Neural cell (in vitro differentiated cells): ENCODE data around the gene ELOVL7. TPM values are rescaled to one million over a fixed set of nuclear protein-coding genes. Genes with fewer than 3 reads are reported as not detected.

ENCODE experiments used
- H2AFZ ChIP-seq: fragments of 200-600, 300-800 bp; sonication (generic), shearing (Covaris generic); 2 replicates; pipeline ENCODE4 v1.6.0; 2014; ENCODE audit warnings: low read depth, mild to moderate bottlenecking, antibody characterized with exemption, low read length, moderate library complexity
- H3F3A ChIP-seq: fragments of 200-600 bp; shearing (Covaris generic); 2 replicates; pipeline ENCODE4 v1.6.1; 2016; ENCODE audit warnings: mild to moderate bottlenecking, moderate library complexity, mixed read lengths, antibody characterized with exemption, low read length; ENCODE audit not compliant: insufficient read depth, poor library complexity, severe bottlenecking
- H3K27ac ChIP-seq: fragments of 200-600, 300-800 bp; sonication (generic), shearing (Covaris generic); 2 replicates; pipeline ENCODE4 v1.5.1; 2014; ENCODE audit warnings: mild to moderate bottlenecking, low read length, moderate library complexity
- H3K27me3 ChIP-seq: fragments of 300-800, 200-600 bp; sonication (generic), shearing (Covaris generic); 2 replicates; pipeline ENCODE4 v1.6.0; 2014; ENCODE audit warnings: mild to moderate bottlenecking, low read depth, low read length, moderate library complexity; ENCODE audit not compliant: insufficient read depth
- H3K36me3 ChIP-seq: fragments of 300-800, 200-600 bp; sonication (generic), shearing (Covaris generic); 2 replicates; pipeline ENCODE4 v1.5.1; 2014; ENCODE audit warnings: mild to moderate bottlenecking, antibody characterized with exemption, low read length, moderate library complexity; ENCODE audit not compliant: insufficient read depth
- H3K4me2 ChIP-seq: fragments of 300-800, 200-600 bp; sonication (generic), shearing (Covaris generic); 2 replicates; pipeline ENCODE4 v1.6.0; 2014; ENCODE audit warnings: mild to moderate bottlenecking, low read length
- H3K4me3 ChIP-seq: fragments of 300-800, 200-600 bp; sonication (generic), shearing (Covaris generic); 2 replicates; pipeline ENCODE4 v1.5.1; 2014; ENCODE audit warnings: mild to moderate bottlenecking, low read length, moderate library complexity
- H3K79me2 ChIP-seq: fragments of 200-600 bp; shearing (Covaris generic); replicated peaks from 2 replicates; pipeline ENCODE4 v1.6.0; 2014; ENCODE audit warnings: mild to moderate bottlenecking, low read length, moderate library complexity; ENCODE audit not compliant: insufficient read depth
- H3K9ac ChIP-seq: fragments of 300-800, 200-600 bp; sonication (generic), shearing (Covaris generic); 2 replicates; pipeline ENCODE4 v1.6.1; 2016; ENCODE audit warnings: mild to moderate bottlenecking, low read length, mixed read lengths
- H3K9me2 ChIP-seq: fragments of 200-600 bp; shearing (Covaris generic); 2 replicates; pipeline ENCODE4 v1.6.1; 2016; ENCODE audit warnings: mild to moderate bottlenecking, low read length, mixed read lengths; ENCODE audit not compliant: insufficient read depth
- H3K9me3 ChIP-seq: fragments of 200-600, 300-800 bp; sonication (generic), shearing (Covaris generic); 2 replicates; pipeline ENCODE4 v1.6.1; 2016; ENCODE audit warnings: mild to moderate bottlenecking, mixed run types, low read length, moderate library complexity, mixed read lengths
- H4K20me1 ChIP-seq: fragments of 200-600 bp; shearing (Covaris generic); 2 replicates; pipeline ENCODE4 v1.6.1; 2016; ENCODE audit warnings: mild to moderate bottlenecking, mixed run types; ENCODE audit not compliant: insufficient read depth
- CTCF ChIP-seq: fragments of 450-650 bp; IDR thresholded peaks from 2 replicates; pipeline ENCODE4 v1.5.1; 2014; ENCODE audit warnings: antibody characterized with exemption, mild to moderate bottlenecking, moderate library complexity; ENCODE audit not compliant: poor library complexity, severe bottlenecking
- EP300 ChIP-seq: fragments of 450-650 bp; conservative IDR thresholded peaks from 2 replicates; pipeline ENCODE4 v1.6.1; 2014; ENCODE audit warnings: antibody characterized with exemption, mild to moderate bottlenecking, moderate library complexity; ENCODE audit not compliant: poor library complexity, severe bottlenecking
- EZH2 ChIP-seq: fragments of 200-600, 300-800 bp; shearing (Covaris generic), sonication (generic); IDR thresholded peaks from 2 replicates; pipeline ENCODE4 v1.6.1; 2014; ENCODE audit warnings: antibody characterized with exemption, low read length, borderline replicate concordance, mild to moderate bottlenecking; ENCODE audit not compliant: insufficient read depth, poor library complexity, severe bottlenecking
- MXI1 ChIP-seq: fragments of 450-650 bp; conservative IDR thresholded peaks from 2 replicates; pipeline ENCODE4 v1.6.1; 2014; ENCODE audit warnings: antibody characterized with exemption, mild to moderate bottlenecking; ENCODE audit not compliant: poor library complexity, severe bottlenecking
- POLR2AphosphoS5 ChIP-seq: IDR thresholded peaks from 2 replicates; pipeline ENCODE4 v1.6.1; 2012
- RAD21 ChIP-seq: fragments of 450-650 bp; conservative IDR thresholded peaks from 2 replicates; pipeline ENCODE4 v1.6.1; 2014; ENCODE audit warnings: antibody characterized with exemption, mild to moderate bottlenecking, moderate library complexity
- REST ChIP-seq: IDR thresholded peaks from 2 replicates; pipeline ENCODE4 v1.6.1; 2012; ENCODE audit warnings: borderline replicate concordance
- SMC3 ChIP-seq: fragments of 450-650 bp; conservative IDR thresholded peaks from 2 replicates; pipeline ENCODE4 v1.6.1; 2014; ENCODE audit warnings: antibody characterized with exemption, mild to moderate bottlenecking, moderate library complexity; ENCODE audit not compliant: poor library complexity
- TAF1 ChIP-seq: IDR thresholded peaks from 2 replicates; pipeline ENCODE4 v1.6.1; 2012; ENCODE audit warnings: low read depth
- polyA plus RNA-seq: library from polyadenylated mRNA; depleted of rRNA; stranded (reverse); fragments of >200 nt; gene quantifications from 2 replicates; pipeline ENCODE4 v1.2.3, GENCODE V29; 2014

Gene ELOVL7
- polyA plus RNA-seq, 1 donor from 2014 or later = 3.9 TPM

- no peak overlapping the region for H2AFZ ChIP-seq
- H3K9me3 ChIP-seq = no peaks in the 10 kb centered on the region
- no peaks in the 10 kb centered on the region for H3K36me3 ChIP-seq
- H3K4me3 ChIP-seq = no peak overlapping the region
- no peak overlapping the region for H3K4me2 ChIP-seq
- H3K79me2 ChIP-seq = no peaks in the 10 kb centered on the region
- no peak overlapping the region for H3K27ac ChIP-seq
- H3K9me2 ChIP-seq = no peaks in the 10 kb centered on the region
- no peaks in the 10 kb centered on the region for H3K27me3 ChIP-seq
- TF ChIP-seq CTCF (no peak), MXI1 (no peak), REST (no peak), SMC3 (no peak), TAF1 (no peak), EP300 (no peak), EZH2 (no peak), RAD21 (no peak), POLR2AphosphoS5 (no peak)
- H3F3A ChIP-seq = no peaks in the 10 kb centered on the region
- H3K9ac ChIP-seq = no peak overlapping the region
- no peaks in the 10 kb centered on the region for H4K20me1 ChIP-seq
Observed at GRCh38 chr5:60830581-60831127, 13.4 kb downstream of the ELOVL7 start.

- H3K9ac ChIP-seq = no peak overlapping the region
- no peaks in the 10 kb centered on the region for H3K79me2 ChIP-seq
- no peaks in the 10 kb centered on the region for H4K20me1 ChIP-seq
- no peak for TF ChIP-seq EZH2
- TF ChIP-seq MXI1 = no peak
- TF ChIP-seq TAF1 = no peak
- TF ChIP-seq EP300 = no peak
- no peak for TF ChIP-seq REST
- no peak for TF ChIP-seq POLR2AphosphoS5
- TF ChIP-seq SMC3 = no peak
- no peak for TF ChIP-seq CTCF
- TF ChIP-seq RAD21 = no peak
- H3K4me3 ChIP-seq = no peak overlapping the region
- H3K9me2 ChIP-seq = no peaks in the 10 kb centered on the region
- H3K36me3 ChIP-seq = no peaks in the 10 kb centered on the region
- no peak overlapping the region for H3K4me2 ChIP-seq
- H2AFZ ChIP-seq = no peak overlapping the region
- no peak overlapping the region for H3K27ac ChIP-seq
- H3K9me3 ChIP-seq = no peaks in the 10 kb centered on the region
- no peaks in the 10 kb centered on the region for H3F3A ChIP-seq
- H3K27me3 ChIP-seq = no peaks in the 10 kb centered on the region
Observed at GRCh38 chr5:60829490-60830266, 14.4 kb downstream of the ELOVL7 start.
